GM19463 (cell line): ENCODE measurements around the gene AFMID.
A peak's percentile ranks its signal among the peaks of the same experiment; 100 is the strongest.
"Not testable (repeated sequence)": the region's sequence is repeated elsewhere in the genome, so short reads cannot be mapped to it uniquely, and the experiment has no call there.

Experiments
- ATAC-seq: cut with Tn5 transposase; IDR thresholded peaks from one replicate; pipeline ENCODE4 v1.9.1; 2021; ENCODE audit warnings: mild to moderate bottlenecking, moderate library complexity; ENCODE audit not compliant: unreplicated experiment

Gene AFMID

DNA sequence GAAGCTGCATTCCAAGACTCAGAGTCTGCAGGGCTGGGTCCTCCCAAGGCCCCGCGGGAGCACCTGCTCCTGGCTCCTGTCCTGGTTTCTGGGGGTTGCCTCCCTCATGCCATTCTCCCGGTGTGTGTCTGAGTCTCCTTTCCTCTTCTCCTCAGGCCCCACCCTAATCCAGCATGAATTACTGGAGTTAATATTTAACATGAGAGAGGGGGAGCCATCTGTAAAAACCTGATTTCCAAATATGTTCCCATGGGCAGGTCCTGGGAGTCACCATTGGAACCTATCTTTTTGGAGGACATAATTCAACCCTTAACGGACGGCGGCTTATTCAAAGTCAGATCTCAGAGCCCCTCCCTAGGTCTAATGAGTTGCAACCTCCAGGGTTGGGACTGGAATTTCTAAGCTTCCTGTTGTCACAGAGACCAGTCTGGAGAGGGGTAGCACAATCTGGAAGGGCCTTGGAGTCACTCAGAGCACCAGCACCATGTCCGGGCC is 35.6 kb upstream of the AFMID start:
- ATAC-seq = no peak

DNA sequence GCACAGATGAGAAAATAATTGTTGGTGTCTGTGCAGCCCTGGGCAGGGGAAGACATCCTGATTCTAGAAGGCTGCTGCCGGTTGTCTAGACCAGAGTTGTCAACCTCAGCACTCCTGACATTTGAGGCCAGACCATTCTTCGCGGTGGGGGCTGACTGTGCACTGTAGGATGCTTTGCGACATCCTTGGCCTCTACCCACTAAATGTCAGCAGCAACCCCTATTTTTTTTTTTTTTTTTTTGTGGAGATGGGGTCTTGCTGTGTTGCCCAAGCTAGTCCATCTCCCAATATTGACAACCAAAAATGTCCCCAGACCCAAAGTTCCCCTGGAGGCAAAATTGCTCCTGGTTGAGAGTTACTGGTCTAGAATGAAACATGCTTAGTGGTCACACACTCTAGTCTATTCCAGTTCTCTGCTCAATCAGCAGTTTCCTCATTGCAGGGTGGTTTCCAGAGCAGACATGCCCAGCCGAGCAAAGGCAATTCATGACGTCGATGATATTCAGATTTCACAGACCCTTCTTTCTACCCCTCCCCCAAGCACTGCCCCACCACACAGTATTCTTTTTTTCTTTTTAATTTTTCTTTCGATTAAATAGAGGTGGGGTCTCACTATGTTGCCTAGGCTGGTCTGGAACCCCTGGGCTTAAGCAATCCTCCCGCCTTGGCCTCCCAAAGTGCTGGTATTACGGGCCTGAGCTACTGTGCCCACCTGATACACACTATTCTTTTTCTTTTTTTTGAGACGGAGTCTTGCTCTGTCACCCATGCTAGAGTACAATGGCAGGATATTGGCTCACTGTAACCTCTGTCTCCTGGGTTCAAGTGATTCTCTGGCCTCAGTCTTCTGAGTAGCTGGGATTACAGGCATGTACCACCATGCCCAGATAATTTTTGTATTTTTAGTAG is 32.0 kb upstream of the AFMID start:
- peak; percentile 48 for ATAC-seq

DNA sequence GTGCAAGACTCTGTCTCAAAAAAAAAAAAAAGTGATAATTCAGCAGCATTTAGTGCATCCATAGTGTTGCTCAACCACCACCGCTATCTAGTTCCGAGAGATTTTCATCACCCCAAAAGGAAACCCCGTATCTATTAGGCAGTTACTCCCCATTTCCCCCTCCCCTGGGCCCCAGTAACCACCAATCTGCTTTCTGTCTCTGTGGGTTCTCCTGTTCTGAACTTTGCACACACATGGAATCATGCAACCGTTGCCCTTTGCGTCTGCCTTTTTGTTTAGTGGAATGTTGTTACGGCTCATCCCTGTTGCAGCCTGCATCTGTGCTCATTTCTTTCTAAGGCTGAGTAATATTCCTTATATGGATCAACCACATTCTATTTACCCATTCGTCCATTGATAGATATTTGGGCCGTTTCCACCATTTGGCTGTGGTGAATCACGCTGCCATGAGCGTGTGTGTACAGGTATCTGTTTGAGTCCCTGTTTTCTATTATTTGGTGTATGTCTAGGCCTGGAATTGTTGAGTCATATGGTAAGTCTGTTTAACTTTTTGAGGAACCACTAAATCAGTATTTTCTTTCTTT is 27.5 kb upstream of the AFMID start:
- peak; percentile 43 for ATAC-seq

DNA sequence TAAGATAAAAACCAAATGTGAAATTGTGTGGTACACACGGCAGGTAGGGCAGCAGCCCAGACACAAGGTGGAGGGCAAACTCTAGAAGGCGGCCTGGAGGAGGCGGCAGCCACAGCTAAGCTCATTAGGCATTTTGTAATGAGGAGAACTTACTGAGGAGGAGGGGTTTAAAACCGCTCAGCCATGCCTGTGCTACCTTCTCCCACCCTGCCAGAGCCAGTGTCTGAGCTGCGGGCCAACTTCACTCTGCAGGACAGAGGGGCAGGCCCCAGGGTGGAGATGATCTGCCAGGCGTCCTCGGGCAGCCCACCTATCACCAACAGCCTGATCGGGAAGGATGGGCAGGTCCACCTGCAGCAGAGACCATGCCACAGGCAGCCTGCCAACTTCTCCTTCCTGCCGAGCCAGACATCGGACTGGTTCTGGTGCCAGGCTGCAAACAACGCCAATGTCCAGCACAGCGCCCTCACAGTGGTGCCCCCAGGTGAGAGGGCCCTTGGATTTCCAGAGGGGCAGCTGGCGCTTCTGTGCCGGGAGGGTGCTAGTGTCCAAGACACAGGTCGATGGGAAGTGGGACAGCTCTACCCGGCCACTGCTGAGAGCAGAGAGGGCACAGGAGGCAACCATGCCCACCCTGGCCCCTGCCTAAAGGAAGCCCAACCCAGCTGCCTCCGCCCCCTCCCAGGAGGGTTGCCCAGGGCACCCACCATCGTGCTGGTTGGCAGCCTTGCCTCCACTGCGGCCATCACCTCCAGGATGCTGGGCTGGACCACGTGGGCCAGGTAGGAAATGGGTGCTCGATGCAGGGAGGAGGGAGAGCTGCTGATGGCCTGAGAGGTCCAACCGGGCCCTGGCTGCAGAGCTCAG is 23.0 kb upstream of the AFMID start:
- no peak for ATAC-seq

DNA sequence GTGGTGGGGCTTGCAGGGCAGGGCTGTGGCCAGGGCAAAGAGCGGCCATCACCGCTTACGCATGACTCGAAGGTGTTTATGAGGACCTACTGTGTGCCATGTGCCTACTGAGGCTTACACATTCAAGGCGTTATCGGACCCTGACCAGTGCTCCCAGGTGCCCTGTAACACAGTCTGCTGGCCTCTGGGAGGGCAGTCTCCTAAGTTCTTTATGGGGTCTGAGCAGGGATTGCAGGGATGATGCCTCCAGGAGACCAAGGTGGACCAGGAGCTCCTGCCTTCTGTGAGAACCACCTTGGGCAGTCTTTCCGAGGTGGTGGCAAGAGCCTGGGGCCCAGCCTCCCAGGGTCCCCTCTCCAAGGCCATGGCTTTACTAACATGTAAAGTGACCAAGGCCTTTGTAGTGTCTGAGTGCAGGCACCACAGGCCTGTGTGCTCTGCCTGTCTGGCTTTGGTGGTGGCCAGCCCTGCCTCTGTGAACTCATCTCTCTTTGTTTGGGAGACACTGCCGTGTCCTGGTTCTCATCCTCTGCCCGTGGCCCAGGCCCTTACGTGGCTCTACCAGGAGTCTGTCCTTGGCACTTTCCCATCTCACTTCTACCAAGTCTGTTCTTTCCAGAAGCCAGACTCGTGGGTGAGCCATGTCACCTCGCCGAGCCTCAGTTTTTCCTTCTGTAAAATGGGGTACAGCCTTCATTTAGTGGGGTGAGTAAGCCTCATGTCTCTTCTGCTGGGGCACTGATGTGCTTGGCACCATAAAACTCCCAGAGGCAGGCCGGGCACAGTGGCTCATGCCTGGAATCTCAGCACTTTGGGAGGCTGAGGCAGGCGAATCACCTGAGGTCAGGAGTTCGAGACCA is 22.2 kb upstream of the AFMID start:
- ATAC-seq = no peak

DNA sequence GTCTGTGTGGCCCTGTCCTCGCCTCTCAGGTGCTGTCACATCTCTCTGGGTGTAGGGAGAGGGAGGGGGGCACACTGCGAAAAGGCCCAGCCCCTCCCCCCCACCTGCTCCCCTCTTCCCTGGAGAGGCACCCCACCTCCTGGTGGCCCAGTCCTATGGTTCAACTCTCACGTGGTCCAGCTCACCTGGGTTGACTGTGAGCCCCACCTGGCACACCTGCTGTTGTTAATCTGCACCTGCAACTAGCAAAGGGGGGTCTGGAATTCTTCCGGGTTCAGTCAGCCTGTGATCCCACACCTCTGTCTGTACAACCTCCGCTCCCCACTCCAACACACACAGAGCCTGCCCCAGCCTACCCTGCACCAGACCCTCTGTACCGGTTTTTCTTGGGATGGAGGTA is 20.7 kb upstream of the AFMID start:
- no peak for ATAC-seq

DNA sequence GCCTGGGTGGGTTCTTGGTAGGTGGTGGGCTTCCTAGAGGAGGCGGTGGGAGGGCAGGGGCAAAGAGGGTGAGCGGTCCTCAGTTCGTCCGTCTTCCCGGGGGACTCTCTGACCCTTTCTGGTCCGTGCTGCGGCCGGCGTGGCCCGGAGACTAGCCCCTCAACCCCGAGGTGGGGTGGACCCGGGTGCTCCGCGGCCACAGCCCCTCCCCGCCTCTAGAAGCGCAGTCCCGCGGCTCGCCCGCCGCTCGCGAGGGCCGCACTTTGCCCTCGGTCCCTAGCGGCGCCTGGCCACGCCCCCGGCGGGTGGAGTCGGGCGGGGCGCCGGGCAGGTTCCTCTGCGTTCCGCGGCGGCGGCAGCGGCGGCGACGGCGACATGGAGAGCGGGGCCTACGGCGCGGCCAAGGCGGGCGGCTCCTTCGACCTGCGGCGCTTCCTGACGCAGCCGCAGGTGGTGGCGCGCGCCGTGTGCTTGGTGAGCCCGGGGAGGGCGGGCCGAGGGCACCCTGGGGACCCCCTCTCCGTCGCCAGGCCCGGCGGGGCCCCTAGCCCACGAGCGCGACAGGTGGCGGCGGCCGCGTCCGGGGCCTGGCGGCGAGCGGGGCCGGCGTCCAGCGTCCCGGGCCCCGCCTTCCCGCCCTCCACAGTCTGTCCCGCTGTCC is 18.8 kb upstream of the AFMID start, which contains the start of gene SYNGR2:
Gene SYNGR2, plus strand, starts transcription at position 340 of the 661 bp plus-strand sequence. Its CDS starts 36 bp downstream, at position 376.
- peak; percentile 57 for ATAC-seq

DNA sequence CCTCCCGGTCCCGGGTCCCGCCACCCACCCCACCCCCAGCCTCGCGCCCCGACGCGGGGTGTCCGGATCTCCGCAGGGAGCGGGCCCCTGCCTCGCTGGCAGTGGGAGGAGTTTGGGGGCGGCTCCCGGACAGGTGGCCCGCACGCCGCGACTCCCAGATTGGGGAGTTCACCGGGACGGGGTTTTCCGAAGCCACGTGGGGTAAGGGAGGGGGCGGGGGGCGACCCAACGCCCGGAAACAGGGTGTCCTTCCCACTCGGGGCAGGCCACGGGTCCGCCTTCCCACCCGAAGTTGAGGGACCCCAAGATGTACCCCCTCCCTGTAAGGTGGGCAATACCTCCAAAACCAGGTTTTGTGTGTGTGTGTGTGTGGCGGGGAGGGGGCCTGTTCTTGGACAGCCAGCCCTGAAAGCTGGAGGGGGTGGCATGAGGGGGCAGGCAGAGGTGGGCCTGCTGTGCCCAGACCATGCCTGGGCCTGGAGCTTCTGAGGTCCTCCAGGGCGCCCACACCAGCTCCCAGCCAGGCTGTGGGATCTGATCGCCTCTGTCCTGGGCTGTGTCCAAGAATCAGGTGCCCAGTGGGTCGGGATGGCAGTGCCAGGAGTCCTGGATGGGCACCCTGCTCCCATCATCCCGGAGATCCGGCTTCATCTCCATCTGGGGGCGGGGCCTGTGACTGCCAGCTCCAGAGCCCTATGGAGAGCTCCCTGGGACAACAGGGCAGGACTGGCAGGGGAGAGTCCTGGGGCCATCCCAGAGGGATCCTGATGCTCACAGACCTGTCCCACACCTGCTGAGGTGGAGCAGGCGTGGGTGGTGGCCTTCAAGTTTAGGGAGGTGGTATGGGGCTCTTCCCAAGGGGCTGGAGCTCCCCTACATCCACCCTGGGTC is 18.0 kb upstream of the AFMID start:
- ATAC-seq = peak; percentile 34

DNA sequence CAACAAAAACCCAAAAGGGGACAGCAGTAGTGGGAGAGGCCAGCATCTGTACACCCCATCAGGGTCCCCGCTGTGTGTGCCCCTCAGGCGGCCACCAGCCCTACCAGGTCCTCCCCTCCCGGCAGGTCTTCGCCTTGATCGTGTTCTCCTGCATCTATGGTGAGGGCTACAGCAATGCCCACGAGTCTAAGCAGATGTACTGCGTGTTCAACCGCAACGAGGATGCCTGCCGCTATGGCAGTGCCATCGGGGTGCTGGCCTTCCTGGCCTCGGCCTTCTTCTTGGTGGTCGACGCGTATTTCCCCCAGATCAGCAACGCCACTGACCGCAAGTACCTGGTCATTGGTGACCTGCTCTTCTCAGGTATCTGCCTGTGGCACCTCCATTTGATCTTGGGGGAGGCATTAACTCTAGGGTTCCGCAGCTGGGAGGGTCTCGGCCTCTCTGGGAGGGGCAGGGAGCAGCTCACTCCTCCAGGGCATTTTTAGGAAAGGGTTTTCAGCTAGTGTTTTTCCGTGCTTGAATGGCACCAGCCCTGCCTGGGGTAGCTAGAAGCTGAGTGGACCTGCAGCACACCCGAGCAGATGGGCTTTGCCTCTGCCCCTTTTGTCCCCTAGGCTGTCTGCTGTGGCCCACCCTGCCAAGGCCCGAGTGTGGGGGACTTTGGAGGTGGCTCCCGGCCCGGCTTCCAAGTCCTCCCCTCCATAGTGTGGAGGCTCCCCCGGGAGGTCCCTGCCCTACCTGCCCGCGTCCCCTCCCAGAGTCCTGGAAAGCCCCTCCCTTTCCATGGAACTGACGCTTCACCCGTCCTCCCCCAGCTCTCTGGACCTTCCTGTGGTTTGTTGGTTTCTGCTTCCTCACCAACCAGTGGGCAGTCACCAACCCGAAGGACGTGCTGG is 16.2 kb upstream of the AFMID start:
- no peak for ATAC-seq

DNA sequence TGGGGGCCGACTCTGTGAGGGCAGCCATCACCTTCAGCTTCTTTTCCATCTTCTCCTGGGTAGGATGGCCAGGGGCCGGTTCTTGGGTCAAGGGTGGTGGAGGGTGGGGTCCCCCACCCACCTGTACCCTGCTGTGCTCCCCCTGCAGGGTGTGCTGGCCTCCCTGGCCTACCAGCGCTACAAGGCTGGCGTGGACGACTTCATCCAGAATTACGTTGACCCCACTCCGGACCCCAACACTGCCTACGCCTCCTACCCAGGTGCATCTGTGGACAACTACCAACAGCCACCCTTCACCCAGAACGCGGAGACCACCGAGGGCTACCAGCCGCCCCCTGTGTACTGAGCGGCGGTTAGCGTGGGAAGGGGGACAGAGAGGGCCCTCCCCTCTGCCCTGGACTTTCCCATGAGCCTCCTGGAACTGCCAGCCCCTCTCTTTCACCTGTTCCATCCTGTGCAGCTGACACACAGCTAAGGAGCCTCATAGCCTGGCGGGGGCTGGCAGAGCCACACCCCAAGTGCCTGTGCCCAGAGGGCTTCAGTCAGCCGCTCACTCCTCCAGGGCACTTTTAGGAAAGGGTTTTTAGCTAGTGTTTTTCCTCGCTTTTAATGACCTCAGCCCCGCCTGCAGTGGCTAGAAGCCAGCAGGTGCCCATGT is 15.4 kb upstream of the AFMID start:
- not testable (repeated sequence) for ATAC-seq

DNA sequence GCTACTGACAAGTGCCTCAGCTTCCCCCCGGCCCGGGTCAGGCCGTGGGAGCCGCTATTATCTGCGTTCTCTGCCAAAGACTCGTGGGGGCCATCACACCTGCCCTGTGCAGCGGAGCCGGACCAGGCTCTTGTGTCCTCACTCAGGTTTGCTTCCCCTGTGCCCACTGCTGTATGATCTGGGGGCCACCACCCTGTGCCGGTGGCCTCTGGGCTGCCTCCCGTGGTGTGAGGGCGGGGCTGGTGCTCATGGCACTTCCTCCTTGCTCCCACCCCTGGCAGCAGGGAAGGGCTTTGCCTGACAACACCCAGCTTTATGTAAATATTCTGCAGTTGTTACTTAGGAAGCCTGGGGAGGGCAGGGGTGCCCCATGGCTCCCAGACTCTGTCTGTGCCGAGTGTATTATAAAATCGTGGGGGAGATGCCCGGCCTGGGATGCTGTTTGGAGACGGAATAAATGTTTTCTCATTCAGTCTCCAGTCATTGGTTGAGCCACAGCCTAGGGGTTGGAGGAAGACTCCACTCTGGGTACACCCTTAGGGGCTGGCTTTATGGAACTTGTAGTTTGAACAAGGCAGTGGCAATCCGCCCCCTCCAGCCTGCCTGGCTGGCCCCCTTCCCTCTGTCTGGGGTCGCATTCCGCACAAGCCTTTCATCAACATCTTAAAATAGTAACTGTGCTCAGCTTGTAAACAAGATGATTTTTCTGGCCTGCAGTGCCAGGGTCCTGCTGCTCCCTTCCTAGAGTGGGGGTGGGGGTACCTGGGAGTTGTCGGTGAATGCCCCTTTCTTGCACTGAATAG is 14.7 kb upstream of the AFMID start:
- ATAC-seq = no peak

DNA sequence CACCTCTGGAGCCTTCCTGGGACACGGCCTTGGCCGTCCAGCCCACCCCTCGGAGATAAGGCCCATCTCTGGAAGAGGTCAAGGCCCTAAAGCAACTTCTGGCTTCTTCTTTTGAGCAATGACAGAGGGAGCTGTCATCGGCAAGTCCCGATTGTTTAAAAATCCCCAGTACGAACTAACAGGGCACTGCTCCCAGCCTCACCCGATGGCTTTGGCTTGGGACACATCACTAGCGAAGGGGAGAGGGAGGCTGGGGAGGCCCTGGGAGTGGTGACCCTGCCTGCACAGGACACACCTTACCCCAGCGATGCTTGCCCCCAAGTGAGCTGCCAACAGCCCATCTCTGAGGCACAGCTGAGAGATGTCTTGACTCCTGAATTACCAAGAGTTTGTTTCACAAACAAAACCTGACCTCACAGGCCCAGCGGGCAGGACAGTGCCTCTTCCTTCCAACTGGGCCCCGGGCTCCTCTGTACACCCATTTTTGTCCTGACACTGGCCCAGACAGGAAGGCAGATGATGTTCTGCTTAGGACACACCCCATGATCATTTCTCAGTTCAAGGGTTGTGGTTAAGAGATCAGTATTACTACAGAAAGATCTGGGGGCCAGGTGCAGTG is 14.0 kb upstream of the AFMID start:
- ATAC-seq = no peak

DNA sequence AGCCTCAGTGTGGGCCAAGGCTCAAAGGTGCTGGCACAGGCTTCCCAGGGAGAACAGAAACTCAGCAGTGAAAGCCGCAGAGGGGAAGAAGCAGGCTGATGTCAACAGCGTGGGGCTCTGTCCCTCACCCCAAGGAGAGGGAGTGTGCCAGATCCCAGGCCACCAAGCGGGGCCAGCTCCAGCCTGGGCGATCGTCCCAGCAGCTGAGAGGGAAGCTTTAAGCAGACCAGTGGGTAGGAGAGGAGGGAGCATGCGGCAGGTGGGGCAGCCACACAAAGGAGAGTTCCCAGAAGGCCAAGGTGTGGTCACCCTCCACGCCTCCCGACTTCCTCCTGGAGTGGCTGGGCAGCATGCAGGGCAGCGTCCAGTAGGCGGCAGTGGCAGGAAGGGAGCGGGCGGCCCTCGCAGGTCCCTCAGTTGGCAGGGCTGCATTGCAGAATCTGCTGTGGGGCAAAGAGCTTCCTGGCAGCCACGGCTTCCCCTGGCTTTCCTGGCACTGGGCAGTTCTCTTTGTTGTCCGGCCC is 12.8 kb upstream of the AFMID start:
- no peak for ATAC-seq

DNA sequence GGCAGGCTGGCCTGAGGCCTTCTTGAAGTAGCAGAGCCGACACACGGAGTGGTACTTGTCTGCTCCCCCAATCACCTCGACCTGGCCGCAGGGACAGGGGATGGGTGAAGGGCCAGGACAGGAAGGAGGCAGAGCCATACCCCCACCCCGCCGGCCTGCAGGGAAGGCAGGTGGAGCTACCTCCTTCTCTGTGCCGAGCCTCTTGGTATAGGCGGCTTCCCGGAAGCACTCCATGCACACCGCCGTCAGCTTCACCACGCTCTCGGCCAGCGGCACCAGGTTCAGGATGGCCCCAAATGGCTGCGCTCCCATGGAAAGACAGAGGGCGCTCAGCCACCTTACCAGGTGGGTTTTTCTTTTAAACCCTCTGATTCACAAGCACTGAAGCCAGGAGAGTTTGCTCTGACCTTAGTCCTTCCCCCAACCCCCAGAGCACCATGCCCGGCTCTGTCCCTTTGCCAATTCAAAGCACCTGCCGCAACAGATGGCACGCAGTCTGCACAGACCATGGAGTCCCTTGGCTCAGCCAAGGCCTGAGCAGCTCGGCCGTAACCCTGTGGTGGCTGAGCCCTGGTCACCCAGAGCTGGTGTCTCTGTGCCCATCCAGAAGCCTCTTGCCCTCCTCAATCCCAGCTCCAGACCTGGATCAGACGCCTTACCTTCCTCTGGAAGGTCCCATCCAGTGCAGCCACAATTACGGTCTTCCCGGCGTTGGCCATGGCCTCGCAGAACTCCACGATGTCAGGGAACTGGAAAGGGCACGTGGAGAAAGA is 12.1 kb upstream of the AFMID start:
- no peak for ATAC-seq

DNA sequence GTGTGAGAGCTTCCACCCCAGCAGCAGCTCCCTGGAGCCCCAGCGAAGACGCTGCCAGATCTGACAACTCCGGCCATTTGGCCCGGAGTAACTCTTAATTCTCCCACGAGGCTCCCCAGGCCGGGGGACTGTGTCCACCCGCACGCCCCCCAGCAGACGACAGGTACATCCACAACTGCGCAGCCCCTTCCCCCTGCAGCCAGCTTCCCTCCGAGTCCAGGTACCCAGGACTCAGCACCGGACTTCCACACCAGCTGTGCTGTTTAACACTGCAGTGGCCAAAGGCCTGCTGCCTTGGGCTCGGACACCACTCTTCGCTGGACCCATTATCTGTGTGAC is 11.6 kb upstream of the AFMID start:
- ATAC-seq = no peak
